Measurements from ENCODE around the gene TPRKB. TPM values are rescaled to one million over a fixed set of nuclear protein-coding genes. Genes with fewer than 3 reads are reported as not detected.

The TPRKB gene
- total RNA-seq, 1 donor from 2014 or later = 33.6 TPM

GRCh38 chr2:73749314-73749713, 12.2 kb upstream of the TPRKB start:
- no peak for DNase-seq (ENCODE audit: extremely low spot score, unreplicated experiment)
- H3K9me3 Mint-ChIP-seq = peaks cover 2% of the 10 kb centered on the region
- no peak overlapping the region for H3K27ac Mint-ChIP-seq
- no peaks in the 10 kb centered on the region for H3K4me1 Mint-ChIP-seq (ENCODE audit: unreplicated experiment)
- peaks cover 40% of the 10 kb centered on the region for H3K36me3 Mint-ChIP-seq
- no peak overlapping the region for H3K4me3 Mint-ChIP-seq
- no peak for TF ChIP-seq CTCF (conservative IDR thresholded peaks at IDR 0.05)
- H3K27me3 Mint-ChIP-seq = no peaks in the 10 kb centered on the region

- H3K27ac Mint-ChIP-seq = no peak overlapping the region
- no peak overlapping the region for H3K4me3 Mint-ChIP-seq
- no peaks in the 10 kb centered on the region for H3K27me3 Mint-ChIP-seq
- H3K36me3 Mint-ChIP-seq = peaks cover 32% of the 10 kb centered on the region
- no peak for DNase-seq (ENCODE audit: extremely low spot score, unreplicated experiment)
- H3K4me1 Mint-ChIP-seq (ENCODE audit: unreplicated experiment) = no peaks in the 10 kb centered on the region
- TF ChIP-seq CTCF (conservative IDR thresholded peaks at IDR 0.05) = no peak
- H3K9me3 Mint-ChIP-seq = no peaks in the 10 kb centered on the region
Observed at GRCh38 chr2:73746877-73747208, 9.7 kb upstream of the TPRKB start.

- TF ChIP-seq CTCF (conservative IDR thresholded peaks at IDR 0.05) = no peak
- Mint-ChIP-seq H3K36me3 (peaks cover 29% of the 10 kb centered on the region), H3K27me3 (no peaks in the 10 kb centered on the region)
Observed at GRCh38 chr2:73746015-73746876, 9.1 kb upstream of the TPRKB start.

GRCh38 chr2:73740767-73741166, 3.6 kb upstream of the TPRKB start:
- Mint-ChIP-seq H3K27me3 (peaks cover 7% of the 10 kb centered on the region), H3K4me1 (ENCODE audit: unreplicated experiment) (peaks cover 12% of the 10 kb centered on the region), H3K36me3 (peaks cover 32% of the 10 kb centered on the region), H3K4me3 (no peak overlapping the region), H3K9me3 (peaks cover 4% of the 10 kb centered on the region), H3K27ac (no peak overlapping the region)
- TF ChIP-seq CTCF (conservative IDR thresholded peaks at IDR 0.05) = no peak
- no peak for DNase-seq (ENCODE audit: extremely low spot score, unreplicated experiment)

More at GRCh38 chr2:73746015-73746876, 9.1 kb upstream of the TPRKB start:
- no peak overlapping the region for H3K27ac Mint-ChIP-seq
- H3K4me3 Mint-ChIP-seq = no peak overlapping the region
- H3K4me1 Mint-ChIP-seq (ENCODE audit: unreplicated experiment) = no peaks in the 10 kb centered on the region
- no peak for DNase-seq (ENCODE audit: extremely low spot score, unreplicated experiment)
- no peaks in the 10 kb centered on the region for H3K9me3 Mint-ChIP-seq

GRCh38 chr2:73739101-73739500, 2.0 kb upstream of the TPRKB start:
- TF ChIP-seq CTCF (conservative IDR thresholded peaks at IDR 0.05) = no peak
- DNase-seq (ENCODE audit: extremely low spot score, unreplicated experiment) = no peak
- H3K4me3 Mint-ChIP-seq = peak overlapping the region; percentile 60
- peaks cover 22% of the 10 kb centered on the region for H3K36me3 Mint-ChIP-seq
- H3K27me3 Mint-ChIP-seq = peaks cover 7% of the 10 kb centered on the region
- peaks cover 4% of the 10 kb centered on the region for H3K9me3 Mint-ChIP-seq
- H3K4me1 Mint-ChIP-seq (ENCODE audit: unreplicated experiment) = peaks cover 12% of the 10 kb centered on the region
- no peak overlapping the region for H3K27ac Mint-ChIP-seq

All from type B pancreatic cell (in vitro differentiated cells).